Measurements from ENCODE around the gene ARL14EPL.

DNA sequence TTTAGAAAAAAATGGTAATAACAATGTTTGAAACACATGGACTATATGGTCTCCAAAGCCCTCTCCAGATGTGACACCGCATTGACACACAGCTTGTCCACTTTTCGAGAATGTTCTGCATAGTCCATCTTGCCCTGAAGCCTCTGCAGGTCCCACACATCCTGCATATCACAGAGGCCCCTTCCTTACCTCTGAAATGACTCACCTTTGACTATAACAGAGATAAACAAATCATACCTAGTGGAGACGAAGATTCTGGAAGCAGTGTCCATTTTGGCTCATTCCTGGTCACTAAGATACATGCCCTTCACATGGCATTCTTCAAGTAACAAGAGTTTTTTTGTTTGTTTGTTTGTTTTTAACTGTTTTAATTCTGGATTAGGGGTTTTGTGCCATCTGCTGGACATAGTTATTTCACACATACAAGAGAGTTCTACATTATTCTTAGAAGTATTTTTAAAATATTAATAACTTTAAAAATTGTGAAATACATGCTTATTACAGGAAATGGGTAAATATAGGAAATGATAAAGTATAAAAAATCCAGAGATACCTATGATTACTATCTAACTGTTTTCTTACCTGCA is 5.1 kb downstream of the ARL14EPL start:
- TF ChIP-seq ZNF274 (IDR thresholded peaks at IDR 0.05; ENCODE audit: low read depth, low read length) (no peak), YY1 (IDR thresholded peaks at IDR 0.05; ENCODE audit: insufficient read depth, insufficient read length) (no peak)
